A673 (cell line): ENCODE measurements around the gene DLG2. TPM values are rescaled to one million over a fixed set of nuclear protein-coding genes. Genes with fewer than 3 reads are reported as not detected.

Source experiments
- BruUV-seq: library from RNA; stranded (reverse); fragments of 400-500 nt; replicated peaks from 2 replicates; lab custom pipeline; 2021; lab: Mats Ljungman, UMichigan
- CTCF ChIA-PET: fragments of 300-600 bp; sonication (Branson Sonifier 250); formaldehyde crosslinking; loops from one replicate; lab custom pipeline; 2022; ENCODE audit warnings: antibody characterized with exemption; lab: Charles Lee
- POLR2A ChIA-PET: fragments of 300-600 bp; sonication (Branson Sonifier 250); formaldehyde crosslinking; loops from one replicate; lab custom pipeline; 2022; ENCODE audit warnings: antibody characterized with exemption; ENCODE audit not compliant: low non-redundant PET; lab: Charles Lee
- DNase-seq: peaks from one replicate; pipeline ENCODE4 v3.0.0-alpha.2; 2015; ENCODE audit warnings: low spot score
- H3K27ac ChIP-seq: fragments of 200-600 bp; sonication (generic); 2 replicates; pipeline ENCODE4 v1.5.1; 2016; ENCODE audit warnings: mixed run types, low read depth, mild to moderate bottlenecking, mixed read lengths, antibody characterized with exemption, low read length; ENCODE audit not compliant: poor library complexity, severe bottlenecking
- H3K27me3 ChIP-seq: fragments of 200-600 bp; sonication (generic); replicated peaks from 2 replicates; pipeline ENCODE4 v1.6.1; 2017; ENCODE audit warnings: mixed run types, low read depth, mild to moderate bottlenecking, mixed read lengths, antibody characterized with exemption, low read length; ENCODE audit not compliant: insufficient read depth, poor library complexity
- H3K36me3 ChIP-seq: fragments of 200-600 bp; sonication (generic); 2 replicates; pipeline ENCODE4 v1.6.1; 2016; ENCODE audit warnings: mixed run types, mild to moderate bottlenecking, mixed read lengths, antibody characterized with exemption, low read length; ENCODE audit not compliant: insufficient read depth, poor library complexity, severe bottlenecking
- H3K4me1 ChIP-seq: fragments of 200-600 bp; sonication (generic); 2 replicates; pipeline ENCODE4 v1.6.1; 2017; ENCODE audit warnings: mixed run types, mild to moderate bottlenecking, mixed read lengths, antibody characterized with exemption, low read length; ENCODE audit not compliant: insufficient read depth, poor library complexity, severe bottlenecking
- H3K4me3 ChIP-seq: fragments of 200-600 bp; sonication (generic); 2 replicates; pipeline ENCODE4 v1.5.1; 2016; ENCODE audit warnings: low read depth, mixed run types, mild to moderate bottlenecking, mixed read lengths, low read length; ENCODE audit not compliant: poor library complexity, severe bottlenecking
- H3K9me3 ChIP-seq: fragments of 200-600 bp; sonication (generic); 2 replicates; pipeline ENCODE4 v1.6.1; 2016; ENCODE audit warnings: mixed run types, low read depth, mild to moderate bottlenecking, mixed read lengths, antibody characterized with exemption, low read length; ENCODE audit not compliant: poor library complexity, severe bottlenecking
- EZH2 ChIP-seq: fragments of 200-600 bp; sonication (generic); IDR thresholded peaks from 2 replicates; pipeline ENCODE4 v1.6.1; 2017; ENCODE audit warnings: borderline replicate concordance, low read depth, mild to moderate bottlenecking, mixed read lengths, antibody characterized with exemption, low read length; ENCODE audit not compliant: poor library complexity, severe bottlenecking
- intact Hi-C: fragments of 100-400 bp; cut with micrococcal nuclease; formaldehyde crosslinking; loops from one replicate; pipeline ENCODE4 v1.10.0; 2022; ENCODE audit not compliant: unreplicated experiment
- total RNA-seq: library from RNA; stranded (reverse); gene quantifications from 2 replicates; pipeline ENCODE4 v1.2.3, GENCODE V29; 2021
- TF ChIP-seq, protein P1 (sequence below): fragments of 300-800, 200-600 bp; sonication (generic); conservative IDR thresholded peaks from 2 replicates; pipeline ENCODE4 v1.5.1; 2017; ENCODE audit warnings: low read depth, mild to moderate bottlenecking, antibody characterized with exemption, low read length, moderate library complexity, mixed read lengths

Gene DLG2
- total RNA-seq, 1 experiment from 2014 or later: 277 TPM

GRCh38 chr11:85525686-85526085, 101.5 kb downstream of the DLG2 start:
- Histone ChIP-seq H3K27ac (no peak overlapping the region), H3K9me3 (peaks cover 16% of the 10 kb centered on the region), H3K36me3 (no peaks in the 10 kb centered on the region), H3K4me3 (no peak overlapping the region), H3K4me1 (no peaks in the 10 kb centered on the region), H3K27me3 (no peaks in the 10 kb centered on the region)
- DNase-seq: no peak
- TF ChIP-seq EZH2: no peak
- TF ChIP-seq, protein P1, sequence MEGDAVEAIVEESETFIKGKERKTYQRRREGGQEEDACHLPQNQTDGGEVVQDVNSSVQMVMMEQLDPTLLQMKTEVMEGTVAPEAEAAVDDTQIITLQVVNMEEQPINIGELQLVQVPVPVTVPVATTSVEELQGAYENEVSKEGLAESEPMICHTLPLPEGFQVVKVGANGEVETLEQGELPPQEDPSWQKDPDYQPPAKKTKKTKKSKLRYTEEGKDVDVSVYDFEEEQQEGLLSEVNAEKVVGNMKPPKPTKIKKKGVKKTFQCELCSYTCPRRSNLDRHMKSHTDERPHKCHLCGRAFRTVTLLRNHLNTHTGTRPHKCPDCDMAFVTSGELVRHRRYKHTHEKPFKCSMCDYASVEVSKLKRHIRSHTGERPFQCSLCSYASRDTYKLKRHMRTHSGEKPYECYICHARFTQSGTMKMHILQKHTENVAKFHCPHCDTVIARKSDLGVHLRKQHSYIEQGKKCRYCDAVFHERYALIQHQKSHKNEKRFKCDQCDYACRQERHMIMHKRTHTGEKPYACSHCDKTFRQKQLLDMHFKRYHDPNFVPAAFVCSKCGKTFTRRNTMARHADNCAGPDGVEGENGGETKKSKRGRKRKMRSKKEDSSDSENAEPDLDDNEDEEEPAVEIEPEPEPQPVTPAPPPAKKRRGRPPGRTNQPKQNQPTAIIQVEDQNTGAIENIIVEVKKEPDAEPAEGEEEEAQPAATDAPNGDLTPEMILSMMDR: no peak
- intact Hi-C loops: no loop called here
- ChIA-PET CTCF (interaction anchor here (0.6 kb wide), 1 partner anchor 1778 kb away, joined by 3 read pairs; no protein-coding TSS in a partner anchor), POLR2A (no interaction called here)
- no TSS peak for BruUV-seq

- Histone ChIP-seq H3K27ac (no peak overlapping the region), H3K4me1 (no peaks in the 10 kb centered on the region), H3K4me3 (no peak overlapping the region), H3K36me3 (no peaks in the 10 kb centered on the region), H3K9me3 (peaks cover 14% of the 10 kb centered on the region), H3K27me3 (no peaks in the 10 kb centered on the region)
- ChIA-PET CTCF (no interaction called here), POLR2A (no interaction called here)
- intact Hi-C loops: no loop called here
- no TSS peak for BruUV-seq
- TF ChIP-seq, protein P1: no peak
- no peak for TF ChIP-seq EZH2
- DNase-seq: no peak
Observed at GRCh38 chr11:85517272-85517671, 109.9 kb downstream of the DLG2 start.

GRCh38 chr11:85495918-85496317, 131.2 kb downstream of the DLG2 start:
- POLR2A ChIA-PET: no interaction called here
- CTCF ChIA-PET: no interaction called here
- no peaks in the 10 kb centered on the region for H3K27me3 ChIP-seq
- H3K9me3 ChIP-seq: no peaks in the 10 kb centered on the region
- no peak for DNase-seq
- no peak overlapping the region for H3K27ac ChIP-seq
- no peak for TF ChIP-seq EZH2
- TF ChIP-seq, protein P1: no peak
- no TSS peak for BruUV-seq
- no peak overlapping the region for H3K4me3 ChIP-seq
- no peaks in the 10 kb centered on the region for H3K4me1 ChIP-seq
- no peaks in the 10 kb centered on the region for H3K36me3 ChIP-seq
- intact Hi-C loops: no loop called here
